Measurements from ENCODE around the gene HMOX2.

- TF ChIP-seq CTCF (optimal IDR thresholded peaks at IDR 0.05 in 1 of 3, IDR thresholded peaks at IDR 0.05 in 1 of 3, conservative IDR thresholded peaks at IDR 0.05 in 1 of 3; ENCODE audit: extremely low read depth in 1 of 3, insufficient read depth in 2 of 3, low read length in 3 of 3) = no peak
- TF ChIP-seq EZH2 (IDR thresholded peaks at IDR 0.05; ENCODE audit: low read length) = no peak
Observed at GRCh38 chr16:4487955-4488498, 11.8 kb downstream of the HMOX2 start.
